ENCODE measurements around the gene SPATA21. TPM values are rescaled to one million over a fixed set of nuclear protein-coding genes. Genes with fewer than 3 reads are reported as not detected.

SPATA21 gene
- total and polyA plus RNA-seq, 2 experiments from 2014 or later: not detected

DNA sequence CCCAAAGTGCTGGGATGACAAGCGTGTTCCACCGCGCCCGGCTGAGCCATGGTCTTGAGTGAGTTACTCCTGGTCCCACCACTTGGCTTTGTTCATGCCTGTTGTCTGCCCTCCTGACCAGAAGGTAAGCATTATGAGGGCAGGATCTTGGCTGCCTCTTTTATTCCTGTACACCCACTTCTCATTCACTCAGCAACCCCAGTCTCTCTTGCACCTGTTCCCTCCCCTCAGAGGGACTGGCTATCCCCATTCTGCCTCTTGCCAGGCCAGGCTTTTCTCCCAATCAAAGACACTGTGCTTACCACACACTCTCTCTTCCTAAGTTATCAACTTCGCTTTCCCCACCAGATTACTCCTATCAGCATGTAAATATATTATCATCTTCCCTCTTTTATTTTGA is 26.4 kb downstream of the SPATA21 start:
- Histone ChIP-seq H3K79me2 (ENCODE audit: insufficient read depth) (no peaks in the 10 kb centered on the region), H3K4me3 (no peak overlapping the region), H3K36me3 (ENCODE audit: low read depth) (no peaks in the 10 kb centered on the region), H3K27me3 (replicated peaks; ENCODE audit: insufficient read depth) (no peaks in the 10 kb centered on the region), H3K27ac (no peak overlapping the region), H3F3A (ENCODE audit: insufficient read depth) (no peaks in the 10 kb centered on the region), H3K4me1 (ENCODE audit: insufficient read depth) (no peaks in the 10 kb centered on the region), H2AFZ (no peak overlapping the region), H3K4me2 (ENCODE audit: unreplicated experiment) (no peak overlapping the region), H3K9ac (no peak overlapping the region), H4K20me1 (ENCODE audit: insufficient read depth) (no peaks in the 10 kb centered on the region), H3K9me3 (ENCODE audit: low read depth) (no peaks in the 10 kb centered on the region), H3K9me2 (ENCODE audit: insufficient read depth) (no peaks in the 10 kb centered on the region)
- in situ Hi-C loops (cut with MboI): no loop called here
- TF ChIP-seq EZH2 (IDR thresholded peaks at IDR 0.05; ENCODE audit: insufficient read depth, poor library complexity, severe bottlenecking) (no peak), EZH2phosphoT487 (IDR thresholded peaks at IDR 0.05; ENCODE audit: insufficient read depth, low read depth) (no peak)
- DNase-seq: no peak
- 81 to 87% methylated on average over 5 of the region's 5 CpGs for WGBS, 2 experiments (ENCODE audit: low coverage in 1 of 2, low lambda C conversion rate in 2 of 2, missing lambda C conversion rate in 2 of 2)

- Histone ChIP-seq H3K79me2 (ENCODE audit: insufficient read depth) (no peaks in the 10 kb centered on the region), H3K4me2 (ENCODE audit: unreplicated experiment) (no peak overlapping the region), H3F3A (ENCODE audit: insufficient read depth) (no peaks in the 10 kb centered on the region), H3K9ac (no peak overlapping the region), H3K27ac (no peak overlapping the region), H3K9me2 (ENCODE audit: insufficient read depth) (no peaks in the 10 kb centered on the region), H3K36me3 (ENCODE audit: low read depth) (no peaks in the 10 kb centered on the region), H2AFZ (no peak overlapping the region), H3K4me1 (ENCODE audit: insufficient read depth) (no peaks in the 10 kb centered on the region), H3K27me3 (replicated peaks; ENCODE audit: insufficient read depth) (no peaks in the 10 kb centered on the region), H3K9me3 (ENCODE audit: low read depth) (no peaks in the 10 kb centered on the region), H4K20me1 (ENCODE audit: insufficient read depth) (no peaks in the 10 kb centered on the region), H3K4me3 (no peak overlapping the region)
- DNase-seq: no peak
- in situ Hi-C loops (cut with MboI): no loop called here
- 78 to 81% methylated on average over 20 to 25 of the region's 25 CpGs for WGBS, 2 experiments (ENCODE audit: low coverage in 1 of 2, low lambda C conversion rate in 2 of 2, missing lambda C conversion rate in 2 of 2)
- no peak for TF ChIP-seq EZH2 (IDR thresholded peaks at IDR 0.05; ENCODE audit: insufficient read depth, poor library complexity, severe bottlenecking)
- no peak for TF ChIP-seq EZH2phosphoT487 (IDR thresholded peaks at IDR 0.05; ENCODE audit: insufficient read depth, low read depth)
Measured at GRCh38 chr1:16409536-16410152, 27.6 kb downstream of the SPATA21 start.

DNA sequence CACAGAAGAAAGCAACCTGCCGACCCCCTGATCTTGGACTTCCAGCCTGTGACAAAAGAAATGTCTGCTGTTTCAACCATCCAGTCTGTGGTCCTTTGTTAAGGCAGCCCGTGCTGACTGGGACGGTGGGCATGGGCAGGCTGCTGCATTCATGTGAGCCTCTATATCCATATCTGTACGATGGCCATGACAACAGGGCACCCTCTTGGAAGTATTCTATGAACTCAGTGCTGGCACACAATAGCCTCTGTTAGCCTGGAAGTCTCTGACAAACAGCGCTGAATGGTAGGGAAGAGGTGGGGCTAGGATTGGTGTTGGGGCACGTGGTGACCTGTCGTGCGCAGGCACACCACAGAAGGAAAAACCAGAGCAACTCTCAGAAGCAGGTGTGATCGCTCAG is 30.4 kb downstream of the SPATA21 start:
- 88 to 91% methylated on average over 9 of the region's 9 CpGs for WGBS, 2 experiments (ENCODE audit: low coverage in 1 of 2, low lambda C conversion rate in 2 of 2, missing lambda C conversion rate in 2 of 2)
- Histone ChIP-seq H3K4me1 (ENCODE audit: insufficient read depth) (peaks cover 8% of the 10 kb centered on the region), H3K9me2 (ENCODE audit: insufficient read depth) (no peaks in the 10 kb centered on the region), H3K27ac (no peak overlapping the region), H3K27me3 (replicated peaks; ENCODE audit: insufficient read depth) (no peaks in the 10 kb centered on the region), H4K20me1 (ENCODE audit: insufficient read depth) (no peaks in the 10 kb centered on the region), H3K79me2 (ENCODE audit: insufficient read depth) (no peaks in the 10 kb centered on the region), H3K9ac (no peak overlapping the region), H3K4me3 (no peak overlapping the region), H3K9me3 (ENCODE audit: low read depth) (no peaks in the 10 kb centered on the region), H3K4me2 (ENCODE audit: unreplicated experiment) (no peak overlapping the region), H3F3A (ENCODE audit: insufficient read depth) (peaks cover 5% of the 10 kb centered on the region; the same call in 1 of the 2 replicates), H3K36me3 (ENCODE audit: low read depth) (no peaks in the 10 kb centered on the region), H2AFZ (no peak overlapping the region)
- in situ Hi-C loops (cut with MboI): no loop called here
- DNase-seq: no peak
- TF ChIP-seq EZH2 (IDR thresholded peaks at IDR 0.05; ENCODE audit: insufficient read depth, poor library complexity, severe bottlenecking) (no peak), EZH2phosphoT487 (IDR thresholded peaks at IDR 0.05; ENCODE audit: insufficient read depth, low read depth) (no peak)

- no peak for DNase-seq
- H3K9me3 ChIP-seq (ENCODE audit: low read depth): no peaks in the 10 kb centered on the region
- no peak overlapping the region for H3K4me2 ChIP-seq (ENCODE audit: unreplicated experiment)
- no peaks in the 10 kb centered on the region for H3K9me2 ChIP-seq (ENCODE audit: insufficient read depth)
- TF ChIP-seq EZH2 (IDR thresholded peaks at IDR 0.05; ENCODE audit: insufficient read depth, poor library complexity, severe bottlenecking) (no peak), EZH2phosphoT487 (IDR thresholded peaks at IDR 0.05; ENCODE audit: insufficient read depth, low read depth) (no peak)
- in situ Hi-C loops (cut with MboI): no loop called here
- H3F3A ChIP-seq (ENCODE audit: insufficient read depth): peaks cover 10% of the 10 kb centered on the region; the same call in 1 of the 2 replicates
- H3K4me1 ChIP-seq (ENCODE audit: insufficient read depth): peaks cover 8% of the 10 kb centered on the region
- no peaks in the 10 kb centered on the region for H4K20me1 ChIP-seq (ENCODE audit: insufficient read depth)
- H3K27me3 ChIP-seq (replicated peaks; ENCODE audit: insufficient read depth): no peaks in the 10 kb centered on the region
- no peak overlapping the region for H3K4me3 ChIP-seq
- H3K27ac ChIP-seq: no peak overlapping the region
- WGBS, 2 experiments (ENCODE audit: low coverage in 1 of 2, low lambda C conversion rate in 2 of 2, missing lambda C conversion rate in 2 of 2): 64 to 77% methylated on average over 5 of the region's 5 CpGs
- no peaks in the 10 kb centered on the region for H3K36me3 ChIP-seq (ENCODE audit: low read depth)
- H3K79me2 ChIP-seq (ENCODE audit: insufficient read depth): no peaks in the 10 kb centered on the region
- no peak overlapping the region for H2AFZ ChIP-seq
- H3K9ac ChIP-seq: no peak overlapping the region
Measured at GRCh38 chr1:16405441-16405840, 31.8 kb downstream of the SPATA21 start.
